Psoas muscle (tissue), 8 donors: ENCODE results near the gene ACSF2. TPM values are rescaled to one million over a fixed set of nuclear protein-coding genes. Genes with fewer than 3 reads are reported as not detected.
A peak's percentile ranks its signal among the peaks of the same experiment; 100 is the strongest.

ENCODE experiments used
- ATAC-seq, 4 donors: fragments of 200-7000 bp; cut with Tn5 transposase; one replicate each; pipeline ENCODE4 v1.9.1; 2020; ENCODE audit warnings: moderate library complexity in 3 of 4, mild to moderate bottlenecking in 2 of 4
- DNase-seq, 2 donors: peaks; one replicate each; pipeline ENCODE4 v3.0.0-alpha.2; 2020
- H3K27ac ChIP-seq: fragments of 200-600 bp; one replicate; pipeline ENCODE4 v1.8.0; 2022
- H3K27me3 ChIP-seq, 3 donors: fragments of 200-600 bp in 1 of 3; one replicate each; pipeline versions ENCODE4 v1.6.1 to v1.8.0; 2013 to 2022; ENCODE audit warnings: low read length in 2 of 3, mild to moderate bottlenecking in 2 of 3, moderate library complexity in 1 of 3; ENCODE audit not compliant: insufficient read depth in 3 of 3
- H3K36me3 ChIP-seq, 2 donors: fragments of 200-600 bp in 1 of 2; one replicate each; pipeline versions ENCODE4 v1.6.1 to v1.8.0; 2013 to 2022; ENCODE audit warnings: low read depth in 1 of 2, mild to moderate bottlenecking in 1 of 2, moderate library complexity in 1 of 2; ENCODE audit not compliant: insufficient read depth in 1 of 2
- H3K4me1 ChIP-seq: fragments of 200-600 bp; one replicate; pipeline ENCODE4 v1.8.0; 2022
- H3K4me3 ChIP-seq: fragments of 200-600 bp; one replicate; pipeline ENCODE4 v1.8.0; 2022; ENCODE audit warnings: mild to moderate bottlenecking
- H3K9me3 ChIP-seq: fragments of 200-600 bp; one replicate; pipeline ENCODE4 v1.8.0; 2022
- WGBS, 3 donors: extraction: QIAGEN DNeasy Blood & Tissue Kit; methylation state at CpG; one replicate each; pipeline versions ENCODE4 v1.1.6 to v1.1.7; 2013; 5-methylcytosine and 5-hydroxymethylcytosine counted together
- intact Hi-C, 2 donors: fragments of 100-400 bp; cut with DNase I; formaldehyde crosslinking; loops; one replicate each; pipeline versions ENCODE4 v1.11.0 to v1.14.2; 2022
- polyA plus RNA-seq, 3 donors: library from polyadenylated mRNA; stranded (reverse); fragments of 200-250 nt; gene quantifications; one replicate each; pipeline ENCODE4 v1.2.3, GENCODE V29; 2013
- total RNA-seq, 4 donors: library from RNA; stranded (reverse); fragmentation: NEBNext Ultra II Directional in 2 of 4; extraction: Animal tissue kit (Norgen Biotek cat#: 25700) in 2 of 4; gene quantifications; one replicate each; pipeline versions ENCODE4 v1.2.1 to v1.2.4, GENCODE V29; 2021 to 2023
- TF ChIP-seq, protein P1 (sequence below): fragments of 200-600 bp; IDR thresholded peaks from one replicate; pipeline ENCODE4 v1.8.0; 2022; ENCODE audit warnings: antibody characterized with exemption
- donor health status: healthy with polysubstance abuse.
- donor health status: DM: no; HTN: no; CAD: no; lungs with moderate emphysema.
- donor health status: Bipolar disorder and iron deficiency.
- donor health status: healthy.
- donor health status: DM: yes; HTN: yes; CAD: no.
- donor health status: DM: no; HTN: no; CAD: no.
- donor health status: DM: no; HTN: no; CAD: no.
- donor health status: DM: yes; HTN: yes; CAD: no.

Gene ACSF2
- total and polyA plus RNA-seq, 7 donors = 14.4 to 72.3 (median 35.5) TPM

DNA sequence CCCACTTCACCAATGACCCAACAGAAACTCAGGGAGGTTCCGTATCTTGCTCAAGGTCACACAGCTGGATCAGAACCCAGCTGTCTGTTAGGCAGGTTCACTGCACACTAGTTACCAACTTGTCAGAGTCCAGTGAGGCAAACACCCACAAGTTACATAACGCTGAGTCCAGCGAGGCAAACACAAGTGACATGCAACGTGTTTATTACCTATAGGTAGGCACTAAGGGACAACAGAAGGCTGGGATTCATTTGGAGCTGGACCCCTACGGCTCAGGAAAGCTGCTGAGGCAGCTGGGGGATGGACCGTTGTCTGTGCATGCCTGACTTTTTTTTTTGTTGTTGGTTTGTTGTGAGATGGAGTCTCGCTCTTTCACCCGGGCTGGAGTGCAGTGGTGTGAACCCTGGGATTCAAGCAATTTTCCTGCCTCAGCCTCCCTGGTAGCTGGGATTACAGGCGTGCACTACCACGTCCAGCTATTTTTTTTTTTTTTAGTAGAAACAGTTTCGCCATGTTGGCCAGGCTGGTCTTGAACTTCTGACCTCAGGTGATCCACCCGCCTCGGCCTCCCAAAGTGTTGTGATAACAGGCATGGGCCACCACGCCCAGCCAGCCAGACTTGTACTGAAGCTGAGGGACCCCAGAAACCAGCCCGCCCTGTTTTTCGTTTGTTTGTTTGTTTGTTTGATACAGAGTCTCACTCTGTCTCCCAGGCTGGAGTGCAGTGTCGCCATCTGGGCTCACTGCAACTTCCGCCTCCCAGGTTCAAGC lies 50.7 kb downstream of the ACSF2 start:
- no peak for DNase-seq
- H3K27ac ChIP-seq = no peak overlapping the region
- H3K9me3 ChIP-seq = no peaks in the 10 kb centered on the region
- H3K36me3 ChIP-seq = peaks cover 0 to 22% of the 10 kb centered on the region in 2 donors
- WGBS, 3 donors = 71 to 78% (median 78%) methylated on average over 18 of the region's 18 CpGs
- no peak overlapping the region for H3K4me3 ChIP-seq
- no peak for ATAC-seq
- H3K4me1 ChIP-seq = peaks cover 33% of the 10 kb centered on the region
- no peaks in the 10 kb centered on the region for H3K27me3 ChIP-seq
- TF ChIP-seq, protein P1, sequence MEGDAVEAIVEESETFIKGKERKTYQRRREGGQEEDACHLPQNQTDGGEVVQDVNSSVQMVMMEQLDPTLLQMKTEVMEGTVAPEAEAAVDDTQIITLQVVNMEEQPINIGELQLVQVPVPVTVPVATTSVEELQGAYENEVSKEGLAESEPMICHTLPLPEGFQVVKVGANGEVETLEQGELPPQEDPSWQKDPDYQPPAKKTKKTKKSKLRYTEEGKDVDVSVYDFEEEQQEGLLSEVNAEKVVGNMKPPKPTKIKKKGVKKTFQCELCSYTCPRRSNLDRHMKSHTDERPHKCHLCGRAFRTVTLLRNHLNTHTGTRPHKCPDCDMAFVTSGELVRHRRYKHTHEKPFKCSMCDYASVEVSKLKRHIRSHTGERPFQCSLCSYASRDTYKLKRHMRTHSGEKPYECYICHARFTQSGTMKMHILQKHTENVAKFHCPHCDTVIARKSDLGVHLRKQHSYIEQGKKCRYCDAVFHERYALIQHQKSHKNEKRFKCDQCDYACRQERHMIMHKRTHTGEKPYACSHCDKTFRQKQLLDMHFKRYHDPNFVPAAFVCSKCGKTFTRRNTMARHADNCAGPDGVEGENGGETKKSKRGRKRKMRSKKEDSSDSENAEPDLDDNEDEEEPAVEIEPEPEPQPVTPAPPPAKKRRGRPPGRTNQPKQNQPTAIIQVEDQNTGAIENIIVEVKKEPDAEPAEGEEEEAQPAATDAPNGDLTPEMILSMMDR = no peak
- intact Hi-C loops = no loop called here

DNA sequence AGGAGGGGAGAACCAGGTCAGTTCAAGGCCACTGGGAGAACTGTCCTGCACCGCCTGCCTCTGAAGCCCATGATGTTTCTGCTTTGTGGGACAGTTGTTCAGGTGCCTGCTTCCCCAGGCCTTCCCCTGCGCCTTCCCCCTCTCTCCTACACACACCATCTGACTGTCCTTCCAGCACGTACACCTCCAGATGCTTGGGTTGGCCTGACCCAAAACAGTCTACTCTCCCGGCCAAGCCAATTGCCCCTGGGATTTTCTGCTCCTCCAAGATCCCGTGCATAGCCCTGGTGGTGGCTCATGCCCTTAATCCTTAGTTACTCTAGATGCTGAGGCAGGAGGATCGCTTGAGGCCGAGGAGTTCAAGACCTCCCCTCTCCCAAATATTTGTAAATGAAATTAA lies 52.0 kb downstream of the ACSF2 start:
- Histone ChIP-seq H3K4me1 (peaks cover 34% of the 10 kb centered on the region), H3K4me3 (peak overlapping the region; percentile 93), H3K9me3 (no peaks in the 10 kb centered on the region), H3K36me3 (peaks cover 0 to 29% of the 10 kb centered on the region in 2 donors), H3K27ac (peak overlapping the region; percentile 96), H3K27me3 (no peaks in the 10 kb centered on the region)
- 49 to 64% (median 53%) methylated on average over 7 of the region's 7 CpGs for WGBS, 3 donors
- TF ChIP-seq, protein P1 = no peak
- intact Hi-C loops = no loop called here
- DNase-seq (no peak), ATAC-seq (peak in 2 of 4 donors; percentile 0)

DNA sequence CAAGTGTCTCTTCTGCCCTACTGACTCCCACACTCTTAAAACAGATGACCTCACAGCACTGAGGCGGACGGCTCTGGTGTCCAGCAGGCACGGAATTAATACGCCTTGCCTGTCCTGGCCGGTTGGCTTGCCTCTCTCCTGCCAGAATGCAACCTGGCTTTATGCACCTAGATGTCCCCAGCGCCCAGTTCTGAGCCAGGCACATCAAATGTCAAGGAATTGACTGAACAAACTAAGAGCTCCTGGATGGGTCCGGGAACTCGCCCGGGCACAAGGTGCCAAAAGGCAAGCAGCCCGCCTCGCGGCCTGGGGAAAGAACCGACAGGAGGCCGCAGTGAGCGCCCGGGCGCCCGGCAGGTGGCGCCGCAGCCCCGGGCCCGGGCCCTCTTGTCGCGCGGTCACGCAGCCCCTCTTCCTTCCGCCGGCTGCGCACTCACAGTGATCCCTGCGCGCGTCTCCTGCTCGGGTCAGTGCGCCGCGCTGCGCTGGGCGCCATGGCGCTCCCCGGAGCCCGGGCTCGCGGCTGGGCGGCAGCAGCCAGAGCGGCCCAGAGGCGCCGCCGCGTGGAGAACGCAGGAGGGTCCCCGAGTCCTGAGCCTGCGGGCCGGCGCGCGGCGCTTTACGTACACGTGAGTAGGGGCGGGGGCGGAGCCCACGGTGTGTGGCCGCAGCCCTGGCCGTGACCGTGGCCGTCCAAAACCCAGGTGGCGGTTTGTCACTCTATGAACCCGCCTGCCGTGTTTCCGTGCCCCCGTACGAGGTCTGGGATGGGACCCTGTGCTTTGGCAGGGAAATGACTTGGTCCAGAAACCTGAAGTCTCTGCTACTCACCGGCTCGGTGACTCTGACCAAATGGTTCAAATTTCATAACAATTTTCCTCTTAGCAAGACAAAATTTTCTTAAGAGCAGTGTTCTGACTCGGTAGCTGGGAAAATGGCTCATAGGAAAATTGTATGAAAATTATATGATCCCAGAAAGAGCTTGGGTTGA lies 52.7 kb downstream of the ACSF2 start, which contains the start of gene RSAD1:
RSAD1 (plus strand) TSS at position 470 of the 991 bp plus-strand sequence; CDS start at position 495, 25 bp downstream.
- TF ChIP-seq, protein P1 = peak; percentile 86
- peaks cover 0 to 35% of the 10 kb centered on the region in 2 donors for H3K36me3 ChIP-seq
- DNase-seq = peak; percentile 90 to 94
- ATAC-seq = peak; percentile 82 to 87 (median 84)
- peak within 1 kb of the TSS; percentile 96 for H3K27ac ChIP-seq
- intact Hi-C loops = no loop called here
- peaks cover 37% of the 10 kb centered on the region for H3K4me1 ChIP-seq
- H3K4me3 ChIP-seq = peak within 1 kb of the TSS; percentile 93
- H3K9me3 ChIP-seq = no peaks in the 10 kb centered on the region
- 1% methylated on average over 62 to 75 of the region's 75 CpGs for WGBS, 3 donors
- H3K27me3 ChIP-seq = no peaks in the 10 kb centered on the region

DNA sequence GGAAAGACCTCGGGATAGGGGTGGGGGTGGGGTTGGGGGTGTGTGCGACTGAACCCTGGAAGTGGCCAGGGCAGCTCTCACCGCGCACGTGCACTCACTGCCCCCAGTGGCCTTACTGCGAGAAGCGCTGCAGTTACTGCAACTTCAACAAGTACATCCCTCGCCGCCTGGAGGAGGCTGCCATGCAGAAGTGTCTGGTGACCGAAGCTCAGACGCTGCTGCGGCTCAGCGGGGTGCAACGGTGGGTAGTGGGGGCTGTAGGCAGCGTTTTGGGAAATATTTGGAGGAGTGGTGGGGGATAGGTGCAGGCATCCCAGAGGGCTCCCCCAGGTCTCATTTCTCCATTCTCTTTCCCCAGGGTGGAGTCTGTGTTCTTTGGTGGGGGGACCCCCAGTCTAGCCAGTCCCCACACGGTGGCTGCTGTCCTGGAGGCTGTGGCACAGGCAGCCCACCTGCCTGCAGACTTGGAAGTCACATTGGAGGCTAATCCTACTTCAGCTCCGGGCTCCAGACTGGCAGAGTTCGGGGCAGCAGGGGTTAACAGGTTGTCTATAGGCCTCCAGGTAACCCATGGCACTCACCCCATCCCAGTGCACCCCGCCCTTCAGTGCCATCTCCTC lies 53.6 kb downstream of the ACSF2 start:
- H3K9me3 ChIP-seq = no peaks in the 10 kb centered on the region
- ATAC-seq (peak; percentile 53 to 75 (median 61)), DNase-seq (peak; percentile 82 to 89)
- peak overlapping the region; percentile 96 for H3K27ac ChIP-seq
- TF ChIP-seq, protein P1 = peak; percentile 54
- peak overlapping the region; percentile 93 for H3K4me3 ChIP-seq
- intact Hi-C loops = loop anchor here (2.0 to 10.0 kb wide), 5 partner anchors 63 to 355 kb away; partner anchors contain the start of genes WFIKKN2 (in 2 of the 2), ANKRD40 (in 1 of the 2) and SPATA20 (in 1 of the 2)
- H3K36me3 ChIP-seq = peaks cover 0 to 44% of the 10 kb centered on the region in 2 donors
- H3K4me1 ChIP-seq = peaks cover 37% of the 10 kb centered on the region
- WGBS, 3 donors = 14 to 16% (median 15%) methylated on average over 19 of the region's 19 CpGs
- H3K27me3 ChIP-seq = no peaks in the 10 kb centered on the region
